GM12801 (cell line): Measurements from ENCODE around the gene PTF1A.

Experiments
- TF ChIP-seq, protein P1 (sequence below): IDR thresholded peaks from one replicate; pipeline ENCODE4 v1.5.1; 2011; ENCODE audit warnings: control low read depth; ENCODE audit not compliant: insufficient read length; ENCODE audit errors: extremely low read depth

PTF1A gene

GRCh38 chr10:23190872-23191763 is 994 bp upstream of the PTF1A start:
- TF ChIP-seq, protein P1, sequence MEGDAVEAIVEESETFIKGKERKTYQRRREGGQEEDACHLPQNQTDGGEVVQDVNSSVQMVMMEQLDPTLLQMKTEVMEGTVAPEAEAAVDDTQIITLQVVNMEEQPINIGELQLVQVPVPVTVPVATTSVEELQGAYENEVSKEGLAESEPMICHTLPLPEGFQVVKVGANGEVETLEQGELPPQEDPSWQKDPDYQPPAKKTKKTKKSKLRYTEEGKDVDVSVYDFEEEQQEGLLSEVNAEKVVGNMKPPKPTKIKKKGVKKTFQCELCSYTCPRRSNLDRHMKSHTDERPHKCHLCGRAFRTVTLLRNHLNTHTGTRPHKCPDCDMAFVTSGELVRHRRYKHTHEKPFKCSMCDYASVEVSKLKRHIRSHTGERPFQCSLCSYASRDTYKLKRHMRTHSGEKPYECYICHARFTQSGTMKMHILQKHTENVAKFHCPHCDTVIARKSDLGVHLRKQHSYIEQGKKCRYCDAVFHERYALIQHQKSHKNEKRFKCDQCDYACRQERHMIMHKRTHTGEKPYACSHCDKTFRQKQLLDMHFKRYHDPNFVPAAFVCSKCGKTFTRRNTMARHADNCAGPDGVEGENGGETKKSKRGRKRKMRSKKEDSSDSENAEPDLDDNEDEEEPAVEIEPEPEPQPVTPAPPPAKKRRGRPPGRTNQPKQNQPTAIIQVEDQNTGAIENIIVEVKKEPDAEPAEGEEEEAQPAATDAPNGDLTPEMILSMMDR = no peak

DNA sequence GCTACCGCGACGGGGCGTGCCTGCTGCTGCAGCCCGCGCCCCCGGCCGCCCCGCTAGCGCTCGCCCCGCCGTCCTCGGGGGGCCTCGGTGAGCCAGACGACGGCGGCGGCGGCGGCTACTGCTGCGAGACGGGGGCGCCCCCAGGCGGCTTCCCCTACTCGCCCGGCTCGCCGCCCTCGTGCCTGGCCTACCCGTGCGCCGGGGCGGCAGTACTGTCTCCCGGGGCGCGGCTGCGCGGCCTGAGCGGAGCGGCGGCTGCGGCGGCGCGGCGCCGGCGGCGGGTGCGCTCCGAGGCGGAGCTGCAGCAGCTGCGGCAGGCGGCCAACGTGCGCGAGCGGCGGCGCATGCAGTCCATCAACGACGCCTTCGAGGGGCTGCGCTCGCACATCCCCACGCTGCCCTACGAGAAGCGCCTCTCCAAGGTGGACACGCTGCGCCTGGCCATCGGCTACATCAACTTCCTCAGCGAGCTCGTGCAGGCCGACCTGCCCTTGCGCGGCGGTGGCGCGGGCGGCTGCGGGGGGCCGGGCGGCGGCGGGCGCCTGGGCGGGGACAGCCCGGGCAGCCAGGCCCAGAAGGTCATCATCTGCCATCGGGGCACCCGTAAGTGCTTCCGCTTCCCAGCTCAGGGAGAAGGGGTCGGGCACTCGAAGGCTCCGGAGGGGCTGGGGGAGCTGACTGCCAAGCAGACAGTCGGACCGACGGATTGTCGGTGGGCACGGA is 761 bp downstream of the PTF1A start:
- TF ChIP-seq, protein P1 = no peak

- TF ChIP-seq, protein P1 = no peak
Observed at GRCh38 chr10:23193435-23194074, 1.4 kb downstream of the PTF1A start.

DNA sequence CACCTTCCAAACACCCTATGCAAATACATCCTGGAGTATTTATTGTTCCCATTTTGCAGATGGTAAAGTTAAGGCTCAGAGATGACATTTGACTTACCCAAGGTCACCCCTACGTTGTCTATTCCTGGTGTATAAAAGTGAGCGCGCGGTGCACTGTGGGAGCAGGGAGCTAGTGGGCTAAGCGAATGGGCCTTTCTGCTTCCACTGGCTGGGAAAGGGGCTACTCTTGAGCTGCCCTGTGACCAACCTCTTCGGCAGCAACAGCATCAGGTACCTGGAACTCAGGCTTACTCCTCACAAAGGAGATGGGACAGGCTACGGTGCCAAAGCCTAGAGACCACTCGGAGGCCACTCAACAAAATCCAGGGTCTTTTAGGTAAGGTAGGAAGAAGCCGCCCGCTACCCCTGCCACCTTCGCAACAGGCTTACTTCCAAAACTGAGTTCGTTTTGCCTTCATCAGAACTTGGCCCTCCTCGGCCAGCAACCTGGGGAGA is 2.4 kb downstream of the PTF1A start:
- TF ChIP-seq, protein P1 = no peak

DNA sequence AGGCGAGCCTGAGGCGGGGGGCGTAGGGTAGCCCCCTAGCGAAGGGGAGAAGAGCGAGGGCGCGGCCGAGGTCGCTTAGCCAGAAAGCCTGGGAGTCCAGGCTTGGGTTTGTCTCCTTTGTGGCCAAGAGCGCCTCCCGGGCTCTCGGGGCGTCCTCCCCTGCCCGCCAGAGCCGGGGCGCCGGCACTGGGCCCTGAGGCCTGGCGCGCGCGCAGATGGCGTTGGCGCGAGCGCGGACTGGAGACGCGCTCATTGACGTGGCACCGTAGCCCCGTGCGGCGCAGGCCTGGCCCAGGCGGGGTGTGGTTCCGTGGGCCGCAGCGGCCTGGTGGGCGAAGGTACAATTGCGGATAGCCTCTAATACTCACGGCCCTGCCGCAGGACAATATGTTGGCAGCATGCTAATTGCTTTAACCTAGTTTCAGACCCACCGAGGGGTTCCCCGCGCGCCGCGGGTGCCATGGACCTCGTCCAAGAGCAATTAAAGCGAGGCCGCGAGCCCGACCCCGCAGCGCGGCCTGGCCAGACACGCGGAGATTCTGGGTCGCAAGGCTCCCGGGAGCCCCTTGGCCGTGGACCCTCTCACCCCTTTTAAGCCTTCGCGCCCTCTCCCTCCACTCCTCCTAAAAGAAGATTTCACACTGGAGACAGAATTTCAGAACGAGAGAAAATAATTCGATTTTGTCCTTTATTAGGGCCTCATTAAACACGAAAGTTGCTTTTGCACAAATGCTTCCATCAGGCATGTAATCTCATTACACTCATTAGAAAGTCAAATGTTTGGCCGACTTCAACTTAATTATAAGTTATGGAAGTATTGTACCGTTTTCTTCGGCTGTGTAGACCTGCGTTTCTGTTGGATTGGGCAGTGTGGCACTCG is 3.1 kb downstream of the PTF1A start:
- TF ChIP-seq, protein P1 = no peak

GRCh38 chr10:23195846-23196600 is 3.9 kb downstream of the PTF1A start:
- TF ChIP-seq, protein P1 = no peak
